ENCODE measurements around the gene AGAP6.
"Not testable (repeated sequence)": the region's sequence is repeated elsewhere in the genome, so short reads cannot be mapped to it uniquely, and the experiment has no call there.

The AGAP6 gene

GRCh38 chr10:49988376-49988775 is at the start of gene AGAP6:
AGAP6 (plus strand) TSS chr10:49988406; CDS start chr10:49988716, 310 bp downstream.
- DNase-seq (ENCODE audit: low spot score): not testable (repeated sequence)

GRCh38 chr10:49941447-49942338 is 46.5 kb upstream of the AGAP6 start, which contains the start of the genes PARG and TIMM23B:
PARG (minus strand) TSS chr10:49942027; CDS start chr10:49941725, 302 bp downstream.
TIMM23B (plus strand) TSS chr10:49942053; CDS start chr10:49942195, 142 bp downstream.
- peak; percentile 69 for DNase-seq (ENCODE audit: low spot score)

- not testable (repeated sequence) for DNase-seq (ENCODE audit: low spot score)
Measured at GRCh38 chr10:49942339-49942705, 45.9 kb upstream of the AGAP6 start.

- DNase-seq (ENCODE audit: low spot score): not testable (repeated sequence)
Measured at GRCh38 chr10:49943607-49944006, 44.6 kb upstream of the AGAP6 start.

GRCh38 chr10:49948142-49948541 is 40.1 kb upstream of the AGAP6 start:
- DNase-seq (ENCODE audit: low spot score): not testable (repeated sequence)

GRCh38 chr10:49948737-49949136 is 39.5 kb upstream of the AGAP6 start:
- DNase-seq (ENCODE audit: low spot score): not testable (repeated sequence)

GRCh38 chr10:49952006-49952405 is 36.2 kb upstream of the AGAP6 start:
- DNase-seq (ENCODE audit: low spot score): not testable (repeated sequence)

GRCh38 chr10:49953122-49953521 is 35.1 kb upstream of the AGAP6 start:
- not testable (repeated sequence) for DNase-seq (ENCODE audit: low spot score)

GRCh38 chr10:49970331-49970857 is 17.8 kb upstream of the AGAP6 start:
- not testable (repeated sequence) for DNase-seq (ENCODE audit: low spot score)

- DNase-seq (ENCODE audit: low spot score): not testable (repeated sequence)
Measured at GRCh38 chr10:49971466-49971865, 16.7 kb upstream of the AGAP6 start.

- DNase-seq (ENCODE audit: low spot score): not testable (repeated sequence)
Measured at GRCh38 chr10:49972094-49972493, 16.1 kb upstream of the AGAP6 start.

GRCh38 chr10:49977756-49978155 is 10.4 kb upstream of the AGAP6 start:
- not testable (repeated sequence) for DNase-seq (ENCODE audit: low spot score)

GRCh38 chr10:49987207-49987606 is 999 bp upstream of the AGAP6 start:
- DNase-seq (ENCODE audit: low spot score): not testable (repeated sequence)

GRCh38 chr10:49995321-49995720 is 7.1 kb downstream of the AGAP6 start:
- not testable (repeated sequence) for DNase-seq (ENCODE audit: low spot score)

GRCh38 chr10:50014024-50014423 is 25.8 kb downstream of the AGAP6 start:
- DNase-seq (ENCODE audit: low spot score): not testable (repeated sequence)

- DNase-seq (ENCODE audit: low spot score): not testable (repeated sequence)
Measured at GRCh38 chr10:50015596-50016220, 27.5 kb downstream of the AGAP6 start.

- DNase-seq (ENCODE audit: low spot score): not testable (repeated sequence)
Measured at GRCh38 chr10:50016926-50017325, 28.7 kb downstream of the AGAP6 start.

GRCh38 chr10:50017646-50018045 is 29.4 kb downstream of the AGAP6 start:
- DNase-seq (ENCODE audit: low spot score): not testable (repeated sequence)

GRCh38 chr10:50019279-50019678 is 31.1 kb downstream of the AGAP6 start:
- not testable (repeated sequence) for DNase-seq (ENCODE audit: low spot score)

GRCh38 chr10:50020451-50021024 is 32.3 kb downstream of the AGAP6 start:
- not testable (repeated sequence) for DNase-seq (ENCODE audit: low spot score)

- DNase-seq (ENCODE audit: low spot score): no peak
Measured at GRCh38 chr10:50021646-50022045, 33.4 kb downstream of the AGAP6 start.

Measured in CD4-positive, alpha-beta T cell treated with Interleukin-6 at 100 ng/mL for 8 hours (primary cell).